Fibroblast of upper back skin (primary cell): ENCODE results near the gene CBS.
"Not testable (repeated sequence)": the region's sequence is repeated elsewhere in the genome, so short reads cannot be mapped to it uniquely, and the experiment has no call there.

Source experiments
- DNase-seq: peaks from one replicate; pipeline ENCODE4 v3.0.0-alpha.2; 2013

CBS gene

GRCh38 chr21:43023175-43023574, 52.5 kb downstream of the CBS start:
- no peak for DNase-seq

GRCh38 chr21:43021756-43022600, 53.7 kb downstream of the CBS start:
- DNase-seq, result no peak

GRCh38 chr21:43021191-43021590, 54.4 kb downstream of the CBS start:
- no peak for DNase-seq

- no peak for DNase-seq
Measured at GRCh38 chr21:43020771-43021170, 54.9 kb downstream of the CBS start.

GRCh38 chr21:43020177-43020576, 55.5 kb downstream of the CBS start:
- no peak for DNase-seq

- no peak for DNase-seq
Measured at GRCh38 chr21:43018519-43018918, 57.1 kb downstream of the CBS start.

- no peak for DNase-seq
Measured at GRCh38 chr21:43016728-43017127, 58.9 kb downstream of the CBS start.

GRCh38 chr21:43015906-43016540, 59.6 kb downstream of the CBS start:
- DNase-seq, result no peak

GRCh38 chr21:43012596-43012995, 63.0 kb downstream of the CBS start:
- DNase-seq, result no peak

- no peak for DNase-seq
Measured at GRCh38 chr21:43006874-43007208, 68.8 kb downstream of the CBS start.

GRCh38 chr21:43006051-43006873, 69.4 kb downstream of the CBS start:
- not testable (repeated sequence) for DNase-seq

GRCh38 chr21:43005635-43006034, 70.0 kb downstream of the CBS start:
- no peak for DNase-seq

- DNase-seq, result no peak
Measured at GRCh38 chr21:43004926-43005325, 70.7 kb downstream of the CBS start.
